Thoracic aorta (tissue), 2 donors: Measurements from ENCODE around the gene CWF19L2. TPM values are rescaled to one million over a fixed set of nuclear protein-coding genes. Genes with fewer than 3 reads are reported as not detected.
"Not testable (repeated sequence)": the region's sequence is repeated elsewhere in the genome, so short reads cannot be mapped to it uniquely, and the experiment has no call there.

Experiments
- ATAC-seq: fragments of 150-250 bp; one replicate; pipeline ENCODE4 v1.8.0; 2017; ENCODE audit warnings: low read depth; ENCODE audit not compliant: insufficient number of reproducible peaks, low FRiP score
- DNase-seq: peaks from one replicate; pipeline ENCODE4 v3.0.0-alpha.2; 2020; ENCODE audit warnings: low spot score
- H3K27ac ChIP-seq, 2 donors: fragments of 200-600 bp; sonication (generic); 1 replicate in 1 of 2; 2 replicates in 1 of 2; pipeline ENCODE4 v1.5.1; 2016; ENCODE audit warnings: mild to moderate bottlenecking in 2 of 2, moderate library complexity in 2 of 2
- H3K27me3 ChIP-seq: fragments of 200-600 bp; sonication (generic); replicated peaks from 2 replicates; pipeline ENCODE4 v1.6.0; 2016; ENCODE audit warnings: mild to moderate bottlenecking; ENCODE audit not compliant: insufficient read depth
- H3K36me3 ChIP-seq: fragments of 200-600 bp; sonication (generic); one replicate; pipeline ENCODE4 v1.5.1; 2016
- H3K4me1 ChIP-seq, 2 donors: fragments of 200-600 bp; sonication (generic); 1 replicate in 1 of 2; 2 replicates in 1 of 2; pipeline versions ENCODE4 v1.5.1 to v1.6.0; 2016; ENCODE audit warnings: low read depth in 2 of 2, mild to moderate bottlenecking in 1 of 2; ENCODE audit not compliant: control insufficient read depth in 1 of 2
- H3K4me3 ChIP-seq: fragments of 200-600 bp; sonication (generic); 2 replicates; pipeline ENCODE4 v1.5.1; 2016; ENCODE audit warnings: mild to moderate bottlenecking
- H3K9me3 ChIP-seq: fragments of 200-600 bp; sonication (generic); 2 replicates; pipeline ENCODE4 v1.5.1; 2016
- CTCF ChIP-seq: fragments of 200-600 bp; sonication (generic); IDR thresholded peaks from one replicate; pipeline ENCODE4 v1.5.1; 2019; ENCODE audit warnings: antibody characterized with exemption
- total RNA-seq, 2 donors: library from RNA; depleted of rRNA; stranded (reverse); fragments of >200 nt; gene quantifications; one replicate each; pipeline versions ENCODE4 v1.1.0 to v1.2.3, GENCODE V29; 2016

Gene CWF19L2
- 10 to 100 TPM; 21.0 to 23.3 TPM for total RNA-seq

- no peak for TF ChIP-seq CTCF
- Histone ChIP-seq H3K4me1 (peaks cover 3 to 11% of the 10 kb centered on the region in 2 donors), H3K9me3 (no peaks in the 10 kb centered on the region), H3K27me3 (no peaks in the 10 kb centered on the region), H3K36me3 (peaks cover 13% of the 10 kb centered on the region), H3K4me3 (peak within 1 kb of the TSS; percentile 79), H3K27ac (peak within 1 kb of the TSS; percentile 75)
- DNase-seq, result peak; percentile 45
- peak; percentile 100 for ATAC-seq
Observed at GRCh38 chr11:107457558-107458271, at the start of gene CWF19L2. Gene CWF19L2, minus strand, starts transcription at chr11:107457825. Its CDS starts 9 bp downstream, at chr11:107457816.

DNA sequence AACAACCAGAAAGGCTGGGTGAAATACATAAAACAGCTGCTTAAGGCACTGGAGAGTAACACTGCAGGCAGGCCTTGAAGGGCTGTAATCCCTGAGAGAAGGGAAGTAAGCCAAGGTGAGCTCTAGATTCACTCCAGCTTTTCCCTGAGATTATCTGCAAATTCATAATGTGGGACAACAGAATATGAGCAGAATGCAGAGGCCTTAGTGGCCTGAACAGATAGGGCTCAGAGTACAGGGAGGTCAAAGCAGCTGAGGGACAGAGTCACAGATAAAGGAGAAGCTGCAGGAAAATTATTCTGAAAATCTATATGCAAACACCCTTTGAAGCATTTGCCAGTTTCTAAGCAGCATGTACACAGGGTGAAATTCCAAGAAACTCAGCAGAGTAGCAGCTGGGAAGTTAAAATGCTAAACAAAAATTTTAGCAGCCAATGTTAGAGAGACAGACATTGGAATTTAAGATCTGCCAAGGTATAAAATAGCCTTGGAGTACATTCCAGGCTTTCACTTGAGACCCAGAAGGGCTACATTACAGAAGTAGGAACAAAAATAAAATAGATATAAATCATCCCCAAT, 48.1 kb upstream of the CWF19L2 start:
- no peak for TF ChIP-seq CTCF
- H3K9me3 ChIP-seq, result no peaks in the 10 kb centered on the region
- peaks cover 14% of the 10 kb centered on the region for H3K36me3 ChIP-seq
- no peak overlapping the region for H3K27ac ChIP-seq
- DNase-seq, result no peak
- H3K4me1 ChIP-seq, result no peaks in the 10 kb centered on the region
- no peak overlapping the region for H3K4me3 ChIP-seq
- no peaks in the 10 kb centered on the region for H3K27me3 ChIP-seq
- no peak for ATAC-seq

DNA sequence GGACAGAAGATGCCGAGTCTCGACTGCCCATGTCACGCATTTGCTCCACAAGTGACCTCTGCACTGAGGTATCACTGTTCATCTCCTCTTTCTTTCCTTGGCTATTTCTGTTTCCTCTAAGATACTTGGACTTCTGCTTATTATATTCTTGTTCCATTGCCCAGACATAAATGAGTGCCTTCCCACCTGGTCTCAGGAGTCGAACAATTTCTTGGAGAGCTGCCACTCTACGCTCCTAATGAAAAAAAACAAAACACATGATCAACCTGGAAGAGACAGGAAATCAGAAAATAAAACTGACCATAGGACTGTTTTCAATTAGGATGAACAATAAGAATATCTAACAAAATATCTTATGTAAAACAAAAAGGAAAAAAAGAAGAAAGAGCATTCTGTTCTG, 47.4 kb upstream of the CWF19L2 start:
- Histone ChIP-seq H3K9me3 (no peaks in the 10 kb centered on the region), H3K4me1 (no peaks in the 10 kb centered on the region), H3K36me3 (peaks cover 14% of the 10 kb centered on the region), H3K27me3 (no peaks in the 10 kb centered on the region), H3K27ac (no peak overlapping the region), H3K4me3 (no peak overlapping the region)
- ATAC-seq (no peak), DNase-seq (no peak)
- TF ChIP-seq CTCF, result no peak

DNA sequence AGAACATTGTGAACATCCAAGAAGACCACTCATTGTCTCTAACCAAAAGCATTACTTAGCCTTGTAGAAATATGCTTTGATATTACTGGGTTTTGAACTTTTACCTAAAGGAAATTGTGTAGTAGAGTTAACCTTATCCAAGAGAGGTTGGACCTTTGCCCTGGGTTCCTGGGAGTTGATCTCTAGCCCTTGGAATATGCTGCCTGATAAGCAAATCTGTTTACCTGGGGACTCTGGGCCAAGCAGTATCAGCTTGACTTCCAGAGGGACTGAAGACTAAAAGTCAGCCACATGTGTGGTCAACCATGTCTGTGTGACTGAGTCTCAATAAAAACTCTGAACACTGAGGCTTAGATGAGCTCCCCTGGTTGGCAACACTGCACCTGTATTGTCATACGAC, 44.1 kb upstream of the CWF19L2 start:
- ATAC-seq, result no peak
- TF ChIP-seq CTCF, result no peak
- H3K9me3 ChIP-seq, result no peaks in the 10 kb centered on the region

GRCh38 chr11:107497371-107497770, 39.7 kb upstream of the CWF19L2 start:
- not testable (repeated sequence) for ATAC-seq, H3K27ac ChIP-seq, H3K9me3 ChIP-seq, H3K4me3 ChIP-seq, H3K4me1 ChIP-seq, H3K36me3 ChIP-seq, DNase-seq, H3K27me3 ChIP-seq

More for the DNA sequence above, 44.1 kb upstream of the CWF19L2 start:
- Histone ChIP-seq H3K36me3 (peaks cover 14% of the 10 kb centered on the region), H3K27ac (no peak overlapping the region), H3K27me3 (no peaks in the 10 kb centered on the region), H3K4me1 (no peaks in the 10 kb centered on the region), H3K4me3 (no peak overlapping the region)
- no peak for DNase-seq
